NCI-H345 (cell line): ENCODE data around the gene GHRH.
A peak's percentile ranks its signal among the peaks of the same experiment; 100 is the strongest.

ENCODE experiments used
- DNase-seq: peaks from one replicate; lab custom pipeline; 2025; lab: John Stamatoyannopoulos, UW

The GHRH gene

GRCh38 chr20:37260923-37261322, 691 bp downstream of the GHRH start:
- DNase-seq: no peak

- DNase-seq: peak; percentile 81
Measured at GRCh38 chr20:37259865-37260264, 1.7 kb downstream of the GHRH start.

- DNase-seq: peak; percentile 67
Measured at GRCh38 chr20:37259031-37259430, 2.6 kb downstream of the GHRH start.

GRCh38 chr20:37257988-37258387, 3.6 kb downstream of the GHRH start:
- DNase-seq: peak; percentile 40

GRCh38 chr20:37257530-37257929, 4.1 kb downstream of the GHRH start:
- DNase-seq: no peak

- no peak for DNase-seq
Measured at GRCh38 chr20:37256286-37256685, 5.3 kb downstream of the GHRH start.

- DNase-seq: no peak
Measured at GRCh38 chr20:37254114-37254878, 7.3 kb downstream of the GHRH start.

GRCh38 chr20:37253087-37253486, 8.5 kb downstream of the GHRH start:
- DNase-seq: no peak

- no peak for DNase-seq
Measured at GRCh38 chr20:37251825-37252477, 9.7 kb downstream of the GHRH start.

- no peak for DNase-seq
Measured at GRCh38 chr20:37249304-37249703, 12.3 kb downstream of the GHRH start.

GRCh38 chr20:37247547-37247946, 14.1 kb downstream of the GHRH start:
- no peak for DNase-seq

- DNase-seq: no peak
Measured at GRCh38 chr20:37246736-37247135, 14.9 kb downstream of the GHRH start.

GRCh38 chr20:37245216-37246150, 16.1 kb downstream of the GHRH start:
- peak; percentile 93 for DNase-seq

- no peak for DNase-seq
Measured at GRCh38 chr20:37244572-37244957, 17.0 kb downstream of the GHRH start.

GRCh38 chr20:37243937-37244571, 17.6 kb downstream of the GHRH start:
- peak; percentile 37 for DNase-seq

GRCh38 chr20:37243076-37243936, 18.3 kb downstream of the GHRH start:
- DNase-seq: peak; percentile 30

- DNase-seq: no peak
Measured at GRCh38 chr20:37242503-37242902, 19.1 kb downstream of the GHRH start.

GRCh38 chr20:37240337-37241067, 21.1 kb downstream of the GHRH start:
- DNase-seq: no peak

- no peak for DNase-seq
Measured at GRCh38 chr20:37238935-37239451, 22.6 kb downstream of the GHRH start.

- no peak for DNase-seq
Measured at GRCh38 chr20:37238426-37238825, 23.2 kb downstream of the GHRH start.
